Breast epithelium (tissue), 3 donors: ENCODE data around the gene PTGR3.

Source experiments
- POLR2A ChIP-seq: fragments of 450-650 bp; IDR thresholded peaks from one replicate; pipeline ENCODE4 v1.6.1; 2016; ENCODE audit warnings: antibody characterized with exemption, mild to moderate bottlenecking, moderate library complexity
- POLR2AphosphoS5 ChIP-seq, 3 donors: sonication (generic); formaldehyde crosslinking; IDR thresholded peaks; one replicate each; pipeline ENCODE4 v1.6.1; 2017; ENCODE audit warnings: antibody characterized with exemption in 3 of 3
- TF ChIP-seq, protein P1 (sequence below), 3 donors: fragments of 450-650 bp; IDR thresholded peaks; one replicate each; pipeline ENCODE4 v1.5.1; 2016 to 2017; ENCODE audit warnings: antibody characterized with exemption in 3 of 3, mild to moderate bottlenecking in 3 of 3, moderate library complexity in 3 of 3

DNA sequence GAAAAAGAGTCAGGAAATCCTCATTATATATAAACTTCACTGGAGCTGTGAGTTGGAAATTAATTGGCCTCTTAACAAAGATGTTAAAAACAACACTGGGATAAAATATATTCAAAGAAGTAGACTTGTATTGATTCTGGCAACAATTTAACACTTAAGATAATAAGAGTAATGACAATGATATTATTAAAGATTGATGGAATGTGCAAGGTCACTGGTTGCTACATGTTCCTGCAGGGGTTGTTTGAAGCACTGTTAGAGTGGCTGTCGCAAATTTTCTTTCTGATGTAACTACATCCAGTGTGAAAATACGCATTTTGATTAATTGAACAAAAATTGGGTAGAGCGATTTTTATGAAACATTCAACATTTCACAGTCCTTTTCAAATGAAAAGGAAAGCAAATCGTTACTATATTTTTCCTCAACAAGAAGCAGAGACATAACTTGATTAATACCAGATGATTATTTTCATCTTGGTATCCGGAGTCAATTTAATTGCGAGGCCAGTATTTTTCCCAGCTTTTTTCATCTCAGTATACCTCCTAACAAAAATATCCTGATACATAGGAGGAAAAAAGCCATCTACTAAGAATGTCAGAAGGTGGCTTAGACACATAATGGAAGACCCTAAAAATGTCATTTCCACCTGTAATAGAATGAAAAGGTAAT is 6.1 kb downstream of the PTGR3 start:
- TF ChIP-seq, protein P1, sequence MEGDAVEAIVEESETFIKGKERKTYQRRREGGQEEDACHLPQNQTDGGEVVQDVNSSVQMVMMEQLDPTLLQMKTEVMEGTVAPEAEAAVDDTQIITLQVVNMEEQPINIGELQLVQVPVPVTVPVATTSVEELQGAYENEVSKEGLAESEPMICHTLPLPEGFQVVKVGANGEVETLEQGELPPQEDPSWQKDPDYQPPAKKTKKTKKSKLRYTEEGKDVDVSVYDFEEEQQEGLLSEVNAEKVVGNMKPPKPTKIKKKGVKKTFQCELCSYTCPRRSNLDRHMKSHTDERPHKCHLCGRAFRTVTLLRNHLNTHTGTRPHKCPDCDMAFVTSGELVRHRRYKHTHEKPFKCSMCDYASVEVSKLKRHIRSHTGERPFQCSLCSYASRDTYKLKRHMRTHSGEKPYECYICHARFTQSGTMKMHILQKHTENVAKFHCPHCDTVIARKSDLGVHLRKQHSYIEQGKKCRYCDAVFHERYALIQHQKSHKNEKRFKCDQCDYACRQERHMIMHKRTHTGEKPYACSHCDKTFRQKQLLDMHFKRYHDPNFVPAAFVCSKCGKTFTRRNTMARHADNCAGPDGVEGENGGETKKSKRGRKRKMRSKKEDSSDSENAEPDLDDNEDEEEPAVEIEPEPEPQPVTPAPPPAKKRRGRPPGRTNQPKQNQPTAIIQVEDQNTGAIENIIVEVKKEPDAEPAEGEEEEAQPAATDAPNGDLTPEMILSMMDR (IDR thresholded peaks at IDR 0.05) = no peak
- no peak for TF ChIP-seq POLR2AphosphoS5 (IDR thresholded peaks at IDR 0.05)
- TF ChIP-seq POLR2A = no peak
